ENCODE measurements around the gene P2RX7. TPM values are rescaled to one million over a fixed set of nuclear protein-coding genes. Genes with fewer than 3 reads are reported as not detected.
"Not testable (repeated sequence)": the region's sequence is repeated elsewhere in the genome, so short reads cannot be mapped to it uniquely, and the experiment has no call there.

The P2RX7 gene
- total RNA-seq, 2 experiments from 2014 or later: 5.0 to 6.6 TPM

DNA sequence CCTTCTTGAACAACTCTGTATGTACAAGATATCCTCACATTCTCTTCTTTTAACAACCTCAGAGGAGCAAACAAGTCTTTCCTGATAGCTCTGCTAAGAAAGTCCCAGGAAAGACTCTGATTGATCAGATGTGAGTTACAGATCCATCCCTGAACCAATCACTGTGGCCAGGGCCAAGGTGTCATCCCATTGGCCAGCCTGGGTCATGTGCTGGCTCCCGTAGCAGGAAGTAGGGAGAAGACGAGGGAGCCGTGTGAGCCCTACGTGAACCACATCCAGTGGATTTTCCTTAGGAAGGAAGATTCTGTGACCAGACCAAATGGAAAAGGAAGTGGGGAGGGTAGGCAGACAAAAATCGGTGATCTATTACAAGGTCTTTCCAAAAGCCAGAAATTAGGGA is 5.6 kb downstream of the P2RX7 start:
- peaks cover 17% of the 10 kb centered on the region for H3K4me1 Mint-ChIP-seq
- ChIA-PET CTCF (interaction anchor here (1.1 kb wide), 1 partner anchor 29 kb away, joined by 3 read pairs; no protein-coding TSS in a partner anchor), POLR2A (no interaction called here)
- H3K36me3 Mint-ChIP-seq (ENCODE audit: low read depth): no peaks in the 10 kb centered on the region
- H3K9me3 Mint-ChIP-seq (ENCODE audit: low read depth): no peaks in the 10 kb centered on the region
- no peak overlapping the region for H3K4me3 Mint-ChIP-seq
- H3K27ac Mint-ChIP-seq: no peak overlapping the region
- H3K27me3 Mint-ChIP-seq: no peaks in the 10 kb centered on the region
- intact Hi-C loops (cut with DNase I, micrococcal nuclease): no loop called here
- no peak for ATAC-seq
- DNase-seq: no peak

DNA sequence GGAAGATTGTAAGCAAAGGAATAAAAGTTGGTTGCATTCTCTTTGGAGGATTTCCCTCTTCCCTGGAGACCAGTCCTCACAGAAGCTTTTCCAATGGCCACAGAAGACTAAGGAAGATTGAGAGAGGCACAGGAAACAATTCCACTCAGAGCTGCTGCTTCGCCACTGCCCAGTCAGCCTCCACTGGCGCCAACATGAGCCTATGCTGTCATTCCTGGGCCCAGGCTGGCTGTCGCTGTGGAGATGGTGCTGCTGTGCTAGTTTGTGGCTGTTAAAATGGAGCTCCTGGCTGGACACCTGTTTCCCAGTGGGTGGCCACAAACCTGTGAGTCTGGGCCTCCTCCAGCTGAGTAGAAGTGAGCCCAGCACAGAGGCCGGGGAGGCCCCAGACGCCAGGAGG is 6.6 kb downstream of the P2RX7 start:
- ChIA-PET POLR2A (no interaction called here), CTCF (no interaction called here)
- Mint-ChIP-seq H3K4me1 (peaks cover 14% of the 10 kb centered on the region), H3K4me3 (no peak overlapping the region), H3K36me3 (ENCODE audit: low read depth) (no peaks in the 10 kb centered on the region), H3K27me3 (no peaks in the 10 kb centered on the region), H3K27ac (no peak overlapping the region), H3K9me3 (ENCODE audit: low read depth) (no peaks in the 10 kb centered on the region)
- intact Hi-C loops (cut with DNase I, micrococcal nuclease): no loop called here
- DNase-seq: no peak
- ATAC-seq: no peak

DNA sequence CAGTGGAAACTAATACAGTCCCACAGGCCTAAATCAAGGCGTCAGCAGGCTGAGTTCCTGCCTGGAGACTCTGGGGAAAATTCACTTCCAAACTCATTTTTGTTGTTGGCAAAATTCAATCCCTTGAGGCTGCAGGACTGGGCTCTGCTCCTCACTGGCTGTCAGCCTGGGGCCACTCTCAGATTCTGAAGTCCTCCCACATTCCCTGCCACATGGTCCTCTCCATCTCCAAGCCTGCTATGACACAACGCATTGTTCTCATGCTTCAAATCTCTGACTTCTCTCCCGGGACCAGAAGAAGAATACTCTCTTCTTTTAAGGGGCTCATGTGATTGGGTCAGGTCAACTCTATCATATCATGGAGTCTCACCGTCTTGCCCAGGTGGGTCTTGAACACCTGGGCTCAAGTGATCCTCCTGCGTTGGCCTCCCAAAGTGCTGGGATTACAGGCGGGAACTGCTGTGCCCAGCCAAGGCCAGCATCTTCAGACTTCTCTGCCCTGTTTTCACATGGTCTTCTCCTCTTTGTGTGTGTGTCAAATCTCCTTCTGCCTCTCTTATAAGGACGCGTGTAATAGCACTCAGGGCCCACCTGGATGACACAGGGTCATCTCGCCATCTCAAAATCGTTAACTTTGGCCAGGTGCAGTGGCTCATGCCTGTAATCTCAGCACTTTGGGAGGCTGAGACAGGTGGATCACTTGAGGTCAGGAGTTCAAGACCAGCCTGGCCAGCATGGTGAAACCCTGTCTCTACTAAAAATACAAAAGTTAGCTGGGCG is 9.7 kb downstream of the P2RX7 start:
- intact Hi-C loops (cut with DNase I, micrococcal nuclease): no loop called here
- Mint-ChIP-seq H3K27me3 (no peaks in the 10 kb centered on the region), H3K9me3 (ENCODE audit: low read depth) (no peaks in the 10 kb centered on the region), H3K4me1 (peaks cover 25% of the 10 kb centered on the region), H3K36me3 (ENCODE audit: low read depth) (peaks cover 5% of the 10 kb centered on the region), H3K27ac (peak overlapping the region; percentile 0), H3K4me3 (no peak overlapping the region)
- CTCF ChIA-PET: no interaction called here
- DNase-seq: no peak
- POLR2A ChIA-PET: no interaction called here
- ATAC-seq: no peak

DNA sequence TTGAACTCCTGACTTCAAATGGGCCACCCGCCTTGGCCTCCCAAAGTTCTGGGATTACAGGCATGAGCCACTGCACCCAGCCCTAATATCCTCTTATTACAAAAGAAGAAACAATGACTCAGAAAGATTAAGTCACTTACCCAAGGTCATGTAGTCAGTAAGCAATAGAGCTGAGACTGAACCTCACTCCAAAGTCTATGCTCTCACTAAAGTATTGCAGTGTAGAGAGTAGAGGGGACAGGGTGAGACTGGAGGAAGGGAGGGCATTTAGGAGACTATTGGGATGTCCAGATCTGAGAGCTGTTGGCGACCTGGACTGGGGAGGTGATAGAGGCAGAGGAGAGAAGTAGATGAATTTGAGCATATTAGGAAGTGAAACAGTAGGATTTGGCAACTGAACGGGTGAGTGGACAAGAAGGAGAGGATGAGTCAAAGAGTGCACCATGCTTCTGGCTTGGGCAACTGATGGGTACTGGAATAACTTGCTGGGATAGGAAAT is 11.8 kb downstream of the P2RX7 start:
- Mint-ChIP-seq H3K9me3 (ENCODE audit: low read depth) (no peaks in the 10 kb centered on the region), H3K36me3 (ENCODE audit: low read depth) (peaks cover 5% of the 10 kb centered on the region), H3K27me3 (no peaks in the 10 kb centered on the region), H3K4me1 (peaks cover 25% of the 10 kb centered on the region), H3K4me3 (no peak overlapping the region), H3K27ac (peak overlapping the region; percentile 72)
- intact Hi-C loops (cut with DNase I, micrococcal nuclease): loop anchor here in 1 of 2 experiments (1.0 kb wide), 1 partner anchor 11 kb away; no protein-coding TSS in a partner anchor
- ChIA-PET POLR2A (no interaction called here), CTCF (interaction anchor here (0.7 kb wide), 1 partner anchor 15 kb away, joined by 3 read pairs; no protein-coding TSS in a partner anchor)
- peak; percentile 33 for DNase-seq
- ATAC-seq: peak; percentile 74

DNA sequence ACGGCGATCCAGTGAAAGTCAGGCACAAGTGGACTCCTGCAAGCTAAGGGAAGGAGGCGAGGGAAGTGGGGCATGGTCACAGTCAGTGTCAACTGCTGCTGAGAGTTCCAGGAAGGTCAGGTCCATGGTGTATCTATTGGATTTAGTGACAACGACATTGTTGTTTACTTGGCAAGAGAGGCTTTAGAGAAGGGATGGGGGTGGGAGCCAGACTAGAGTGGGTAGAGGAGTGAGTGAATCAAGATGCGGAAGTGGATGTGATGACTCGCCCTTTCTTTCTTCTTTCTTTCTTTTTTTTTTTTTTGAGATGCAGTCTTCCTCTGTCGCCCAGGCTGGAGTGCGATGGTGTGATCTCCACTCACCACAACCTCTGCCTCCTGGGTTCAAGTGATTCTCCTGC is 12.5 kb downstream of the P2RX7 start:
- H3K4me3 Mint-ChIP-seq: no peak overlapping the region
- CTCF ChIA-PET: interaction anchor here (1.2 to 1.4 kb wide), 2 partner anchors 10 to 11 kb away, joined by 4 to 5 read pairs; no protein-coding TSS in a partner anchor
- intact Hi-C loops (cut with DNase I, micrococcal nuclease): loop anchor here in 1 of 2 experiments (5.0 kb wide), 1 partner anchor 37 kb away; no protein-coding TSS in a partner anchor
- POLR2A ChIA-PET: no interaction called here
- H3K36me3 Mint-ChIP-seq (ENCODE audit: low read depth): peaks cover 5% of the 10 kb centered on the region
- H3K27ac Mint-ChIP-seq: peak overlapping the region; percentile 72
- DNase-seq: peak; percentile 59
- H3K9me3 Mint-ChIP-seq (ENCODE audit: low read depth): no peaks in the 10 kb centered on the region
- no peaks in the 10 kb centered on the region for H3K27me3 Mint-ChIP-seq
- peak; percentile 69 for ATAC-seq
- H3K4me1 Mint-ChIP-seq: peaks cover 25% of the 10 kb centered on the region

DNA sequence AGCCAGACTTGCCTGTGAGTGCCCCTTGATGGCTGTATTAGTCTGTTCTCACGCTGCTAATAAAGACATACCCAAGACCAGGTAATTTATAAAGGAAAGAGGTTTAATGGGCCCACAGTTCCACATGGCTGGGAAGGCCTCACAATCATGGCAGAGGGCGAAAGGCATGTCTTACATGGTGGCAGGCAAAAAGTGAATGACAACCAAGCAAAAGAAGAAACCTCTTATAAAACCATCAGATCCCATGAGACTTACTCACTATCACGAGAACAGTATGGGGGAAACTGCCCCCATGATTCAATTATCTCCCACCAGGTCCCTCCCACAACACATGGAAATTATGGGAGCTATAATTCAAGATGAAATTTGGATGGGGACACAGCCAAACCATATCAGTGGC is 16.6 kb downstream of the P2RX7 start:
- H3K36me3 Mint-ChIP-seq (ENCODE audit: low read depth); H3K27me3 Mint-ChIP-seq; ATAC-seq; H3K9me3 Mint-ChIP-seq (ENCODE audit: low read depth); POLR2A ChIA-PET; H3K27ac Mint-ChIP-seq; DNase-seq; H3K4me3 Mint-ChIP-seq: not testable (repeated sequence)
- intact Hi-C loops (cut with DNase I, micrococcal nuclease): loop anchor here in 1 of 2 experiments (5.0 kb wide), 1 partner anchor 33 kb away; no protein-coding TSS in a partner anchor
- H3K4me1 Mint-ChIP-seq: peaks cover 18% of the 10 kb centered on the region
- CTCF ChIA-PET: interaction anchor here (0.8 kb wide), 1 partner anchor 65 kb away, joined by 3 read pairs; no protein-coding TSS in a partner anchor

GRCh38 chr12:121154793-121155375 is 22.2 kb downstream of the P2RX7 start:
- no peak for DNase-seq
- no peaks in the 10 kb centered on the region for H3K27me3 Mint-ChIP-seq
- intact Hi-C loops (cut with DNase I, micrococcal nuclease): no loop called here

DNA sequence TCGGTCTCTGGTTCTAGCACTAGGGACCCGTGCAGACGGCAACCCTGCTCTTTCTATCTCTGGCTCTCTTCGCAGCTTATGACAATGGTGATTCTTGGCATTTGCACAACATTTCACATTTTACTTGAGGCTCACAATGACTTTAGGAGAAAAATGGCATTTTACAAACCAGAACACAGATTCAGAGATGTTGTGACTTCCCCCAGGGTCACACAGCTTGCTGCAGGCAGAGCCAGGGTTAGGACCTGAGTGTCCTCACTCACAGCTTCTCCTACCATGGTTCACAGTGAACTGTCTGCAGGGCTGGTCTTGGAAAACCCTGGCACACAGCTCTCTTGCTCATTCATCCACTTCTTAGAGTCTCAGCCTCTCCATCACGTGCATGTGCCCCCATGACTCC is 23.7 kb downstream of the P2RX7 start:
- ATAC-seq: no peak
- ChIA-PET POLR2A (no interaction called here), CTCF (interaction anchor here (0.6 to 2.0 kb wide), 3 partner anchors 11 to 35 kb away, joined by 3 to 5 read pairs (median 3); no protein-coding TSS in a partner anchor)
- H3K27ac Mint-ChIP-seq: no peak overlapping the region
- no peak overlapping the region for H3K4me3 Mint-ChIP-seq
- no peak for DNase-seq
- peaks cover 9% of the 10 kb centered on the region for H3K9me3 Mint-ChIP-seq (ENCODE audit: low read depth)
- H3K27me3 Mint-ChIP-seq: no peaks in the 10 kb centered on the region
- intact Hi-C loops (cut with DNase I, micrococcal nuclease): no loop called here
- no peaks in the 10 kb centered on the region for H3K4me1 Mint-ChIP-seq
- H3K36me3 Mint-ChIP-seq (ENCODE audit: low read depth): peaks cover 18% of the 10 kb centered on the region

More at GRCh38 chr12:121154793-121155375, 22.2 kb downstream of the P2RX7 start:
- no peak overlapping the region for H3K27ac Mint-ChIP-seq
- H3K4me1 Mint-ChIP-seq: no peaks in the 10 kb centered on the region
- ChIA-PET POLR2A (no interaction called here), CTCF (interaction anchor here (0.7 kb wide), 1 partner anchor 59 kb away, joined by 3 read pairs; no protein-coding TSS in a partner anchor)
- H3K9me3 Mint-ChIP-seq (ENCODE audit: low read depth): peaks cover 9% of the 10 kb centered on the region
- peaks cover 18% of the 10 kb centered on the region for H3K36me3 Mint-ChIP-seq (ENCODE audit: low read depth)
- ATAC-seq: no peak
- H3K4me3 Mint-ChIP-seq: no peak overlapping the region

DNA sequence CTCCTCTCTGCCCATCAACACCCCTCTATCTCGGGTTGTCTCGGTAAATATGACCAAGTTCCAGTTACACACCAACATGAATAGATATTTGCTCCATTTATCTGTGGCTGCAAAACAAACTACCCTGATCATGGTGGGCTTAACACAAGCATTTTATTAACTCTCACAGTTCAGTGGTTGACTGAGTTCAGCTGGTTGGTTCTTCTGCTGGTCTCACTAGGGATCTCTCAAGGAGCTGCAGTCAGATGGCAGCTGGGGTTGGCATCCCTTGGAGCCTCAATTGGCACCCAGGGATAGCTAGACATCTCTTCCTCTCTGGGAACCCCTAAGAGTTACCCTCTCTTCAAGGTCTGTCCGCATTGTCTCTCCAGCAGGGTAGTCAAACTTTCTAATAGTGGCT is 25.4 kb downstream of the P2RX7 start:
- CTCF ChIA-PET: interaction anchor here (0.6 kb wide), 1 partner anchor 706 kb away, joined by 5 read pairs; no protein-coding TSS in a partner anchor
- DNase-seq (no peak), ATAC-seq (no peak)
- POLR2A ChIA-PET: no interaction called here
- H3K27ac Mint-ChIP-seq: no peak overlapping the region
- H3K9me3 Mint-ChIP-seq (ENCODE audit: low read depth): peaks cover 9% of the 10 kb centered on the region
- no peaks in the 10 kb centered on the region for H3K27me3 Mint-ChIP-seq
- peaks cover 18% of the 10 kb centered on the region for H3K36me3 Mint-ChIP-seq (ENCODE audit: low read depth)
- intact Hi-C loops (cut with DNase I, micrococcal nuclease): no loop called here
- H3K4me3 Mint-ChIP-seq: no peak overlapping the region
- no peaks in the 10 kb centered on the region for H3K4me1 Mint-ChIP-seq

DNA sequence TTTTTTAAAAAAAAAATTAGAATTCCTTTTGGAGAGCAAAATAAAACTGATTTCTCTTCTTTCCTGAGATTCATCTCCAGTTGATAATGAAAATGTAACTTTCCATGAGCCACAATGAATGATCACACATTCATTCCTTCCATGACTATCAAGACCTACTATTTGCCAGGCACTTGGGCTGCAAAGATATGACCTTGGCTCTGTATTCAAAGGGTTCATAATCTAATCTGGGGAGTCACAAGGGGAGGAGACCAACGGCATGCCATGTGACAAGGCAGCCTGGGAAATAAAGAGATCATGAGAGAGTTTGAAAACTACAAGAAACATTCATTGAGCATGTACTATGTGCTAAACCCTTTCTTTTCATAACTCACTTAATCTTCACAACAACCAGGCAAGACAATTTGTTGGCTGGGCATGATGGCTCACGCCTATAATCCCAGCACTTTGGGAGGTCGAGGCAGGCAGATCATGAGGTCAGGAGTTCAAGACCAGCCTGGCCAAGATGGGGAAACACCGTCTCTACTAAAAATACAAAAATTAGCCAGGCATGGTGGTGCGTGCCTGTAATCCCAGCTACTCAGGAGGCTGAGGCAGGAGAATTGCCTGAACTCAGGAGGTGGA is 26.2 kb downstream of the P2RX7 start:
- DNase-seq; H3K27ac Mint-ChIP-seq; intact Hi-C loops (cut with DNase I, micrococcal nuclease); POLR2A ChIA-PET; H3K27me3 Mint-ChIP-seq; ATAC-seq; H3K4me3 Mint-ChIP-seq; H3K4me1 Mint-ChIP-seq; H3K9me3 Mint-ChIP-seq (ENCODE audit: low read depth): not testable (repeated sequence)
- H3K36me3 Mint-ChIP-seq (ENCODE audit: low read depth): peaks cover 18% of the 10 kb centered on the region
- CTCF ChIA-PET: interaction anchor here (0.6 to 1.0 kb wide), 2 partner anchors 14 to 707 kb away, joined by 3 to 5 read pairs; no protein-coding TSS in a partner anchor

Measured in activated CD4-positive, alpha-beta T cell treated with anti-CD3 and anti-CD28 coated beads for 36 hours (primary cell).